Hepatocyte (in vitro differentiated cells): Measurements from ENCODE around the gene MEIOSIN. TPM values are rescaled to one million over a fixed set of nuclear protein-coding genes. Genes with fewer than 3 reads are reported as not detected.

ENCODE experiments used
- DNase-seq: peaks from one replicate; pipeline ENCODE4 v3.0.0-alpha.2; 2016; ENCODE audit warnings: low spot score
- H2AFZ ChIP-seq: fragments of 200-600 bp; sonication (generic); 2 replicates; pipeline ENCODE4 v1.6.0; 2016; ENCODE audit warnings: antibody characterized with exemption, mild to moderate bottlenecking
- H3K27ac ChIP-seq: fragments of 200-600 bp; sonication (generic); 2 replicates; pipeline ENCODE4 v1.5.1; 2016; ENCODE audit warnings: mild to moderate bottlenecking
- H3K27me3 ChIP-seq: fragments of 200-600 bp; sonication (generic); 2 replicates; pipeline ENCODE4 v1.6.1; 2016
- H3K36me3 ChIP-seq: fragments of 200-600 bp; sonication (generic); replicated peaks from 2 replicates; pipeline ENCODE4 v1.5.1; 2016; ENCODE audit warnings: low read depth; ENCODE audit not compliant: insufficient read depth
- H3K4me1 ChIP-seq: fragments of 200-600 bp; sonication (generic); 2 replicates; pipeline ENCODE4 v1.5.1; 2016; ENCODE audit warnings: mild to moderate bottlenecking, moderate library complexity; ENCODE audit not compliant: insufficient read depth
- H3K4me2 ChIP-seq: fragments of 200-600 bp; sonication (generic); 2 replicates; pipeline ENCODE4 v1.6.0; 2016
- H3K4me3 ChIP-seq: fragments of 200-600 bp; sonication (generic); 2 replicates; pipeline ENCODE4 v1.5.1; 2016; ENCODE audit warnings: mild to moderate bottlenecking
- H3K79me2 ChIP-seq: fragments of 200-600 bp; sonication (generic); 2 replicates; pipeline ENCODE4 v1.6.0; 2017; ENCODE audit warnings: mild to moderate bottlenecking
- H3K9me2 ChIP-seq: fragments of 200-600 bp; sonication (generic); replicated peaks from 2 replicates; pipeline ENCODE4 v1.6.0; 2017; ENCODE audit warnings: mild to moderate bottlenecking; ENCODE audit not compliant: insufficient read depth
- H3K9me3 ChIP-seq: fragments of 200-600 bp; sonication (generic); 2 replicates; pipeline ENCODE4 v1.5.1; 2016; ENCODE audit warnings: low read depth, mild to moderate bottlenecking
- H4K20me1 ChIP-seq: fragments of 200-600 bp; sonication (generic); 2 replicates; pipeline ENCODE4 v1.6.0; 2016; ENCODE audit warnings: mild to moderate bottlenecking; ENCODE audit not compliant: insufficient read depth, poor library complexity, severe bottlenecking
- EZH2 ChIP-seq: fragments of 200-600 bp; sonication (generic); IDR thresholded peaks from 2 replicates; pipeline ENCODE4 v1.6.1; 2016; ENCODE audit warnings: antibody characterized with exemption, mild to moderate bottlenecking, borderline replicate concordance
- EZH2phosphoT487 ChIP-seq: fragments of 200-600 bp; sonication (generic); IDR thresholded peaks from one replicate; pipeline ENCODE4 v1.6.1; 2018; ENCODE audit warnings: antibody characterized with exemption, mild to moderate bottlenecking, low read depth, moderate library complexity; ENCODE audit not compliant: unreplicated experiment, severe bottlenecking
- WGBS: methylation state at CpG from one replicate; pipeline ENCODE4 v1.1.6; 2016; ENCODE audit warnings: low lambda C conversion rate; ENCODE audit errors: missing lambda C conversion rate; 5-methylcytosine and 5-hydroxymethylcytosine counted together
- polyA plus RNA-seq: library from polyadenylated mRNA; unstranded; fragments of >200 nt; fragmentation: Nextera tagmentation; extraction: Ambion mirVana; gene quantifications from 2 replicates; pipeline ENCODE4 v1.2.1, GENCODE V29; 2016
- total RNA-seq: library from RNA; depleted of rRNA; stranded (reverse); fragments of >200 nt; gene quantifications from 2 replicates; pipeline ENCODE4 v1.2.3, GENCODE V29; 2014
- TF ChIP-seq, protein P1 (sequence below): fragments of 200-600 bp; sonication (generic); IDR thresholded peaks from 2 replicates; pipeline ENCODE4 v1.5.1; 2016; ENCODE audit warnings: antibody characterized with exemption, mild to moderate bottlenecking; ENCODE audit not compliant: poor library complexity

MEIOSIN gene
- total and polyA plus RNA-seq, 2 experiments from 2014 or later, result not detected

DNA sequence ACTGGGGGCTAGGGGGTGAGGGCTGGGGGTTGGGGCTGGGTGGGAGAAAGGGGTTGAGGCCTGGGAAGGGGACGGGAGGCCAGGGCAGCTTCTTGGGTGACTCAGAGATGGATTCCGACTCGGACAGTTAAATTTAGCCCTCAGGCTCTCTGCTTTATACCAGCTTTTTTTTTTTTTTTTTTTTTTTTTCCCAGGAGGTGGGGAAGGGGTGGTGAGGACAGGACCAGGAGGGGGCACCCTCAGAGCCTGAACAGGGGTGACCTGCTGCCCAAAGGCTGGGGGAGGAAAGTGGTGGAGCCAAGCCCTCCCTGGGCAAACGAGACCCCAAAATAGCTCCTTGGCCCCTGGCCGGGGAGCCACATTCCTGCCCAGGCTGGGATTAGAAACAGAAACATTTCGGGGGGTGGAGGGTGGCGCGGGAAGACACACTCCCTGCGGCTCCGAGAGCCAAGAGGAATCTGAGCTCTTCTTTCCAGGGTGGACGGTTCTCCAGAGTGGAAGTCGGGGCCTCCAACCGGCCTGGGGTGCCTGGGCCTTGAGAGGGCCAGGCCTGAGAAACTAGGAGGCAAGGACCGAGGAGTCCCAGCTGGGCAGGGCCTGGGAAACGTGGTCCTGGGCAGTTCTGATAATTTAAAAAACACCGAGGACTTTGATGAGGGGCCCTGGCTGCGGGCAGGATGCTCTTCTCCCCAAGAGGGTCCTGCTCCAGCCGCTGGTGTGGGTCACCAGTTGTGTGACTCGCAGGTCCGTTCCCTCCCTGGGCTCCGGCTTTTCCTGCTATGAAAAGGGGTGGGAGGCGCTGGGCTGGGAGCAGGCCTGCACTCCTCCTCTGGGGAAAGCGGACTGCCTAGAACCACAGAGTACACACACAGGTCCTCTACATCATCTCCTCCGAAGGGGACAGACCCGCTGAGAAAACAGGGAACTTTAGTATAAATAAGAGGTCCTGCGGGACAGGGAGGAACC is 49.9 kb downstream of the MEIOSIN start:
- 48% methylated on average over 25 of the region's 26 CpGs for WGBS
- DNase-seq, result no peak
- Histone ChIP-seq H3K79me2 (no peaks in the 10 kb centered on the region), H3K4me2 (peak overlapping the region; percentile 82), H3K9me2 (no peaks in the 10 kb centered on the region), H3K9me3 (no peaks in the 10 kb centered on the region), H3K4me1 (peaks cover 38% of the 10 kb centered on the region), H3K27me3 (no peaks in the 10 kb centered on the region), H2AFZ (no peak overlapping the region), H3K4me3 (peak overlapping the region; percentile 10), H4K20me1 (peaks cover 6% of the 10 kb centered on the region), H3K36me3 (no peaks in the 10 kb centered on the region), H3K27ac (peak overlapping the region; percentile 93)
- TF ChIP-seq, protein P1, sequence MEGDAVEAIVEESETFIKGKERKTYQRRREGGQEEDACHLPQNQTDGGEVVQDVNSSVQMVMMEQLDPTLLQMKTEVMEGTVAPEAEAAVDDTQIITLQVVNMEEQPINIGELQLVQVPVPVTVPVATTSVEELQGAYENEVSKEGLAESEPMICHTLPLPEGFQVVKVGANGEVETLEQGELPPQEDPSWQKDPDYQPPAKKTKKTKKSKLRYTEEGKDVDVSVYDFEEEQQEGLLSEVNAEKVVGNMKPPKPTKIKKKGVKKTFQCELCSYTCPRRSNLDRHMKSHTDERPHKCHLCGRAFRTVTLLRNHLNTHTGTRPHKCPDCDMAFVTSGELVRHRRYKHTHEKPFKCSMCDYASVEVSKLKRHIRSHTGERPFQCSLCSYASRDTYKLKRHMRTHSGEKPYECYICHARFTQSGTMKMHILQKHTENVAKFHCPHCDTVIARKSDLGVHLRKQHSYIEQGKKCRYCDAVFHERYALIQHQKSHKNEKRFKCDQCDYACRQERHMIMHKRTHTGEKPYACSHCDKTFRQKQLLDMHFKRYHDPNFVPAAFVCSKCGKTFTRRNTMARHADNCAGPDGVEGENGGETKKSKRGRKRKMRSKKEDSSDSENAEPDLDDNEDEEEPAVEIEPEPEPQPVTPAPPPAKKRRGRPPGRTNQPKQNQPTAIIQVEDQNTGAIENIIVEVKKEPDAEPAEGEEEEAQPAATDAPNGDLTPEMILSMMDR, result no peak
- TF ChIP-seq EZH2, result no peak
- no peak for TF ChIP-seq EZH2phosphoT487

DNA sequence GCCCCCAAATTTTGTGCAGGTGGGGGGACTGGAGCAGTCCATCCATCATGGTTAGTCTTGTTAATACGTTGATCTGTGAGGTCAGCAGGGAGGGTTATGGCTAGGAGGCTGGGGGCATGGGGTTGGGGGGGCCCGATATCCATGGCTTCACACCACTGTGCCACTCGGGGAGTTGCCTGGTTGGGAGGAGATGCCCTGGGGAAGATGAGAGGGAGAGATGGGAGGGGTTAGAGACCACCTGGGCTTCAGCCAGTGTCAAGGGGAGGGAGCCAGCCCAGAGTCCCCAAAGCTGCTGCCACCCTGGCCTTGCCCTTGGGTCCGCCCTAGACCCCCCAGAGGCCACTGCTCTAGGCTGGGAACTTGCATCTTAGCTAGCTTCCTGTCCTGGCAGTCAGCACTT is 50.9 kb downstream of the MEIOSIN start:
- Histone ChIP-seq H3K27ac (peak overlapping the region; percentile 93), H3K27me3 (no peaks in the 10 kb centered on the region), H4K20me1 (peaks cover 3% of the 10 kb centered on the region), H3K36me3 (no peaks in the 10 kb centered on the region), H2AFZ (no peak overlapping the region), H3K9me3 (no peaks in the 10 kb centered on the region), H3K4me1 (peaks cover 38% of the 10 kb centered on the region), H3K79me2 (peaks cover 3% of the 10 kb centered on the region), H3K4me3 (no peak overlapping the region), H3K4me2 (no peak overlapping the region), H3K9me2 (no peaks in the 10 kb centered on the region)
- TF ChIP-seq EZH2phosphoT487, result no peak
- TF ChIP-seq EZH2, result no peak
- TF ChIP-seq, protein P1, result no peak
- no peak for DNase-seq
- WGBS, result 86% methylated on average over 3 of the region's 4 CpGs

DNA sequence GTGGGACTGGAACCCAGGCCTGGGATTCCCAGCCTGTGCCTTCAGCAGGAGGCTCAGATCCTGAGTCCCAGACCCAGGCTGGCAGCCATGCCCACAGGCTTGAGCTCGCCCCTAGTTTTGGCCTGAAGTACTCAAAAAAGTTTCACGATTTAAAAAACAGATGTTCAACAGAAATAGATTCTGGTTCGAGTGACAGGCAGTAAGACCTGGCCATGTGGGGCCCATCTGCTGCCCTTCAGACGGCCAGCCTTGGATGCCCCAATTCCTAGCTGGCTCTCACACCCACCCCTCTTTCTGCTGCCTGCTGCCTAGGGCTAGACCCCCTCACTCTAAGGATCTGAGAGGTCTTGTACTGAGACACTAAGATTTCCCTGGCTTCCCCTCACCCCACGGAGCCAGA is 51.9 kb downstream of the MEIOSIN start:
- Histone ChIP-seq H3K79me2 (peaks cover 13% of the 10 kb centered on the region), H3K9me3 (no peaks in the 10 kb centered on the region), H4K20me1 (peaks cover 2% of the 10 kb centered on the region), H3K36me3 (no peaks in the 10 kb centered on the region), H2AFZ (no peak overlapping the region), H3K4me3 (no peak overlapping the region), H3K4me1 (peaks cover 32% of the 10 kb centered on the region), H3K27me3 (no peaks in the 10 kb centered on the region), H3K9me2 (no peaks in the 10 kb centered on the region), H3K4me2 (no peak overlapping the region), H3K27ac (peak overlapping the region; percentile 93)
- 89% methylated on average over 5 of the region's 5 CpGs for WGBS
- TF ChIP-seq EZH2, result no peak
- DNase-seq, result no peak
